ENCODE data around the gene PTBP2. TPM values are rescaled to one million over a fixed set of nuclear protein-coding genes. Genes with fewer than 3 reads are reported as not detected.

PTBP2 gene
- total and polyA plus RNA-seq, 2 of the 8 experiments (the other 6 are each of a cell fraction or from before 2014, with no cell fraction given): 24.2 to 61.7 TPM

DNA sequence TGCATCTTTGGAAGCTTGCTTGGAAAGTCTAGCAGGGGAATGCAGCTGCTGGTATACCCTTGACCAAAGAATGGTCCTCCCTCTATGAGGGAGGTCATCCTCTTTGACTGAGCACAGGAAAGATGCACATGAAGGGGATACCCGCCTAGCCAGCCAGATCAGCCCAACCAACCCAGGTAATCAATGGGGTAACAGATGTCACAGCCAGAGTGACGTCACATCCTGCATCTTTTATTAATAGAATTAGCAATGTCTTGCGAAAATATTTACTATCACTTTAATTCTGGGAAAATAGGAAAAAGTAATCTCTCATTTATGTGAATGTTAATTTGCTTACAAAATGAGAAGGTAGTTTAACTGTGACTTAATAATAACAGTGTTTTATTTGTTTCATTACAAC is 25.6 kb upstream of the PTBP2 start:
- no peak for TF ChIP-seq SP1 (IDR thresholded peaks at IDR 0.05; ENCODE audit: low read depth, low read length)
- TF ChIP-seq BCL11A (IDR thresholded peaks at IDR 0.05; ENCODE audit: low read depth in 2 of 2, low read length in 2 of 2): no peak
- TF ChIP-seq CTBP2 (IDR thresholded peaks at IDR 0.05; ENCODE audit: borderline replicate concordance, insufficient read depth, insufficient read length, low read length): no peak
- no peak for TF ChIP-seq CEBPB (IDR thresholded peaks at IDR 0.05; ENCODE audit: low read depth, low read length)
- TF ChIP-seq TCF12 (IDR thresholded peaks at IDR 0.05; ENCODE audit: low read depth, low read length): no peak
- TF ChIP-seq RBBP5 (IDR thresholded peaks at IDR 0.05; ENCODE audit: borderline replicate concordance, low read depth, low read length): no peak
- no peak for TF ChIP-seq JUND (IDR thresholded peaks at IDR 0.05; ENCODE audit: low read length)
- no peak for TF ChIP-seq SIN3A (conservative IDR thresholded peaks at IDR 0.05 in 1 of 2, IDR thresholded peaks at IDR 0.05 in 1 of 2; ENCODE audit: low read depth in 1 of 2, low read length in 2 of 2)
- TF ChIP-seq POLR2A (IDR thresholded peaks at IDR 0.05; ENCODE audit: control extremely low read depth in 1 of 2, low read depth in 2 of 2, low read length in 2 of 2): no peak
- TF ChIP-seq CHD2 (IDR thresholded peaks at IDR 0.05; ENCODE audit: low read length): no peak
- TF ChIP-seq BRCA1 (IDR thresholded peaks at IDR 0.05; ENCODE audit: low read depth, low read length): no peak
- Histone ChIP-seq H3K56ac (replicated peaks; ENCODE audit: insufficient read length, low read depth, low read length) (no peak overlapping the region), H3K36me3 (ENCODE audit: control insufficient read depth in 2 of 4, insufficient read depth in 4 of 4, low read length in 3 of 4) (no peaks in the 10 kb centered on the region), H3K9ac (replicated peaks in 1 of 4; ENCODE audit: extremely low read depth in 1 of 4, low read depth in 3 of 4, low read length in 3 of 4) (no peak overlapping the region), H2BK20ac (ENCODE audit: low read length) (no peak overlapping the region), H2AK5ac (ENCODE audit: low read depth, low read length) (no peak overlapping the region), H2BK5ac (ENCODE audit: low read depth, low read length) (no peak overlapping the region), H3K4me2 (ENCODE audit: insufficient read depth in 1 of 2, low read depth in 2 of 2, low read length in 2 of 2) (no peak overlapping the region), H3K4me1 (replicated peaks in 1 of 4; ENCODE audit: control insufficient read depth in 3 of 4, insufficient read depth in 4 of 4, low read length in 3 of 4) (no peaks in the 10 kb centered on the region), H2BK15ac (ENCODE audit: low read length) (no peak overlapping the region), H3K27me3 (replicated peaks in 1 of 4; ENCODE audit: control insufficient read depth in 3 of 4, extremely low read depth in 1 of 4, insufficient read depth in 3 of 4, low read length in 3 of 4) (no peaks in the 10 kb centered on the region), H2BK12ac (ENCODE audit: low read depth, low read length) (no peak overlapping the region), H4K91ac (replicated peaks; ENCODE audit: insufficient read length, low read length) (no peak overlapping the region), H3K79me1 (ENCODE audit: low read depth, low read length) (no peaks in the 10 kb centered on the region), H3K4ac (replicated peaks; ENCODE audit: insufficient read length, low read depth, low read length) (no peak overlapping the region), H2BK120ac (replicated peaks; ENCODE audit: low read depth, low read length) (no peak overlapping the region), H4K8ac (ENCODE audit: extremely low read depth, insufficient read depth, low read length) (no peak overlapping the region), H2AFZ (ENCODE audit: low read length) (no peak overlapping the region), H3K27ac (ENCODE audit: low read depth, low read length) (no peak overlapping the region), H3K18ac (ENCODE audit: extremely low read depth, low read length) (no peak overlapping the region), H3K79me2 (ENCODE audit: control insufficient read depth in 1 of 2, insufficient read depth in 2 of 2, low read length in 2 of 2) (no peaks in the 10 kb centered on the region), H3K14ac (ENCODE audit: insufficient read length) (no peak overlapping the region), H4K20me1 (replicated peaks in 1 of 2; ENCODE audit: control insufficient read depth in 1 of 2, insufficient read depth in 2 of 2, low read length in 2 of 2) (no peaks in the 10 kb centered on the region), H3K9me3 (ENCODE audit: insufficient read depth in 2 of 2, low read depth in 1 of 2, low read length in 1 of 2) (no peaks in the 10 kb centered on the region), H3K4me3 (ENCODE audit: extremely low read depth in 1 of 4, insufficient read depth in 2 of 4, low read depth in 3 of 4, low read length in 4 of 4) (no peak overlapping the region), H4K5ac (ENCODE audit: insufficient read length, low read depth, low read length) (no peak overlapping the region), H3K23me2 (ENCODE audit: low read depth, low read length) (no peaks in the 10 kb centered on the region), H3K23ac (ENCODE audit: insufficient read length) (no peak overlapping the region)
- ChIA-PET CTCF (ENCODE audit: partially characterized antibody) (no interaction called here), POLR2A (ENCODE audit: partially characterized antibody) (no interaction called here)
- DNase-seq (ENCODE audit: low read depth in 1 of 2, low spot score in 2 of 2) (no peak), FAIRE-seq (no peak)
- WGBS, 2 experiments (ENCODE audit: extremely low coverage in 1 of 2, insufficient coverage in 1 of 2, insufficient read length in 1 of 2, insufficient replicate concordance in 2 of 2, low coverage in 1 of 2, low lambda C conversion rate in 2 of 2, missing lambda C conversion rate in 1 of 2): 93% methylated on average over 3 of the region's 3 CpGs; no CpG with 5 or more reads in 1 of the 2 experiments

Data from H1 (cell line).